Measurements from ENCODE around the gene HIVEP1. TPM values are rescaled to one million over a fixed set of nuclear protein-coding genes. Genes with fewer than 3 reads are reported as not detected.
"Not testable (repeated sequence)": the region's sequence is repeated elsewhere in the genome, so short reads cannot be mapped to it uniquely, and the experiment has no call there.

Gene HIVEP1
- polyA plus RNA-seq, 3 donors, result 3.8 to 13.9 (median 5.5) TPM

DNA sequence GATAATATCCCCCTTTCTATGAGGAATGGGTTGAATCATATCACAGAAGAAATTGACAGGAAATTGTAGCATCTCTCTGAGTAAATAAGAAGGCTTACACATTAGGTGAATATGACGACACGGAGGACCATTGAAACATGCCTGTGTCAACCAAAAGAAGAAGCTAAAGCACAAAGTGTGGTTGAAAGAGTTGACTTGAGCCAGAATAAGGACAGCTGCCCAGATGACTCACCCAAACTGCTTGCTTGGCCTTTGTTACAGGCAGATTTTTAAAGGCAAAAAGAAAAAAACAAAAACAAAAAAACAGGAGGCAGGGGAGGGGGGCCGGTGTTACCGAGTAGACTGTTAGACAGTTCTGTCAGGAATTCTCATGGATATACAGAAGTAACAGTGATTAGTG is 148.2 kb downstream of the HIVEP1 start:
- WGBS, 3 donors, result 59 to 86% (median 64%) methylated on average over 4 of the region's 4 CpGs

DNA sequence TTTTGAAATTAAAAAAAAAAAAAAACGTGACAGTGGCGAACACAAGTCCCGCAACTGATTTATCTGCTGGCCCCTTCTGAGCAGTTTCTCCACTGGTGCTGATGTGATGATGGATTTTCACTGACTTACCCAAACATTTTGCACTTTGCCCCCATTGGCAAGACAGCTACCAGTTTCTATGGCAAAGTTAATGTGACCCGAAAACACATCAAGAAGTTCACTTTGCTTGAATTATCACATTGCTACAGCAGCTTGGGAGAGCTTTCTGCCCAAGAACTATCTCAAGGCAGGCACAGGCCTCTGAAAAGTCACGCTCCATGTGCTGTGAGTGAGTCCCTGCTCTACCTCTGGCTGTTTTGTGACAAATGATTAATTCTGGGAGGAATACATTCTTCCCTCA is 150.1 kb downstream of the HIVEP1 start:
- WGBS, 3 donors, result 83 to 91% (median 90%) methylated on average over 5 of the region's 5 CpGs
- no peak overlapping the region for H3K27ac ChIP-seq (ENCODE audit: low read depth, low read length)

More for the DNA sequence above, 148.2 kb downstream of the HIVEP1 start:
- H3K27ac ChIP-seq (ENCODE audit: low read depth, low read length), result no peak overlapping the region

DNA sequence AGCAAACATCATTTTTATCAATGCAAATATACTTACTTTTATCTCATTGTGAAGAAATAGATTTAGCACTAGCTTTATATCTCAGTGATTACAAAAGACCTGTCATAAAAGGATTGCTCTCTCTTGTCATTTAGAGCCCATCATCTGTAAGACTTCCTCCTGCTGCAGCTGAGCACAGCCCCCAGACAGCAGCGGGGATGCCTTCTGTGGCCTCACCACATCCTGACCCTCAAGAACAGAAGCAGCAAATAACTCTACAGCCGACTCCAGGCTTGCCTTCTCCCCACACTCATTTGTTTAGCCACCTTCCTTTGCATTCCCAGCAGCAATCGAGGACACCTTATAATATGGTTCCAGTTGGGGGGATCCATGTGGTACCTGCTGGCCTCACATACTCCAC is 151.0 kb downstream of the HIVEP1 start:
- 46 to 79% (median 64%) methylated on average over 3 of the region's 3 CpGs for WGBS, 3 donors
- no peak overlapping the region for H3K27ac ChIP-seq (ENCODE audit: low read depth, low read length)

DNA sequence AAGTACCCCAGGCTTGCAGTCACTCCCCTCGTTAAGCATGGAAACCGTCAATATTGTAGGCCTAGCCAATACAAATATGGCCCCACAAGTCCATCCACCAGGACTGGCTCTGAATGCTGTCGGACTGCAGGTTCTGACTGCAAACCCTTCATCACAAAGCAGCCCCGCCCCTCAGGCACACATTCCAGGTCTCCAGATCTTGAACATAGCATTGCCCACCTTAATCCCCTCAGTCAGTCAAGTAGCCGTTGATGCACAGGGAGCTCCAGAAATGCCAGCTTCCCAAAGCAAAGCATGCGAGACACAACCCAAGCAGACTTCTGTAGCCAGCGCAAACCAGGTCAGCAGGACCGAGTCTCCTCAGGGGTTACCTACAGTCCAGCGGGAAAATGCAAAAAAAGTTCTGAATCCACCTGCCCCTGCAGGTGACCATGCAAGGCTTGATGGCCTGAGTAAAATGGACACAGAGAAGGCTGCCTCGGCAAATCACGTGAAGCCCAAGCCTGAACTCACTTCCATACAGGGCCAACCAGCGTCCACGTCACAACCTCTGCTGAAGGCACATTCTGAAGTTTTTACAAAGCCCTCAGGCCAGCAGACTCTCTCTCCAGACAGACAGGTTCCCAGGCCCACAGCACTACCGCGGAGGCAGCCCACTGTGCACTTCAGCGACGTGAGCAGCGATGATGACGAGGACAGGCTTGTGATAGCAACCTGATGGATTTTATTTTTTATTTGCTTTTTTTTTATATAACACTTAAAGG is 151.8 kb downstream of the HIVEP1 start:
- H3K27ac ChIP-seq (ENCODE audit: low read depth, low read length), result no peak overlapping the region
- 94 to 97% (median 97%) methylated on average over 19 of the region's 19 CpGs for WGBS, 3 donors

DNA sequence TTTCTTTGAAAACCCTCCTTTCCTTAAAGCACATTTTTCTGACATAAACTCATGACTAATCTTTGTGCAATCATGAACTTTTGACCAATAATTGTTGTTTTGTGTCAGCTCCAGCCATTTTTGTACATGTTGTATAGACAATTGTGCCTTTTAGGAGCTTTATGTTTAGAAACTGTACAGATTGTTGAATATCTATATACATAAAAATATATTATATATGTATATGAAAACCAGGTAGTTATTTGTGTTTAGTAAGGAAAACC is 152.3 kb downstream of the HIVEP1 start:
- no peak overlapping the region for H3K27ac ChIP-seq (ENCODE audit: low read depth, low read length)

DNA sequence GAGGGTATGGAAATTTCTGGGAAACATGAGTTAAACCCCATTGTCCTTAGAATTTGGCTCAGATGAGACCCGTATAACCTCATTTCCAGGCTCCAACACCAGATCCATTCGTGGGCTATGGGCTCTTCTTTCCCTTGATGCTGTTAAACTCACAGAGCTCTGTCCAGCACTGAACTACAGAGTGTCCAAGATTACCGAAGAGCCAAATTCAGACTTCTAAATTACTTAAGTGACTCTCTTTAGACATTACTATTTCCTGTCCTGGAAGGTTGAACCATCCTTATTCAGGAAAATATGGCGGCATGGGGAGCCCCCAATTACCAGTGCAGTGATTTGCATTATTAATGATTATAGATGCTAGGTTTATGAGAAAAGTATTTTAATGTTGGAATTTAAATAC is 153.2 kb downstream of the HIVEP1 start:
- WGBS, 3 donors, result 76 to 94% (median 82%) methylated on average over 4 of the region's 4 CpGs
- no peak overlapping the region for H3K27ac ChIP-seq (ENCODE audit: low read depth, low read length)

DNA sequence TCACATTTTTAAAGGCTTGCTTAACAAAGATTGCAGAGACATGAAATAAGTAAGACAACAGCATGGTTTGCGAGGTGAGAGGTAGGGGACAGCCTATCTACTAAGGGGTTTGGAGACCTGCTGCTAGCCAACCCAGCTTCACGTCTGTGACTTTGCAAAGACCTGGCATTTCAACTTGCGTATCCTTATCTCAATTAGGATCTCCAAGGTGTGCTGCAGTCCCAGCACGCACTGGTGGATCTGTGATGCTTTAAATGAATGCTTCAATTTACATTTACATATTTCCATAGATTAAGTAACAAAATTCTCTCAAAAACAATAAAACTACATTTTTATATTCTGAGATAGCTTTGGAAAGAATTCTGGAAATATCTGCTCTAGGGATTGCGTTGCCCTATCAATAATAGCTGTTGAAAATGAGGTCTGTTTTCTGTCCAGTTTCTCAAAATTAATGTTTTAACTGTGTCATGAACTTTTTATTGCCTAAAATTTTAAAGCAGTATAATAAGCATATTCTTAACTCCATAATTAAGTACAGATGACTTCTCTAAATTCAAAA is 153.7 kb downstream of the HIVEP1 start:
- H3K27ac ChIP-seq (ENCODE audit: low read depth, low read length), result no peak overlapping the region
- 85 to 93% (median 85%) methylated on average over 5 of the region's 5 CpGs for WGBS, 3 donors

DNA sequence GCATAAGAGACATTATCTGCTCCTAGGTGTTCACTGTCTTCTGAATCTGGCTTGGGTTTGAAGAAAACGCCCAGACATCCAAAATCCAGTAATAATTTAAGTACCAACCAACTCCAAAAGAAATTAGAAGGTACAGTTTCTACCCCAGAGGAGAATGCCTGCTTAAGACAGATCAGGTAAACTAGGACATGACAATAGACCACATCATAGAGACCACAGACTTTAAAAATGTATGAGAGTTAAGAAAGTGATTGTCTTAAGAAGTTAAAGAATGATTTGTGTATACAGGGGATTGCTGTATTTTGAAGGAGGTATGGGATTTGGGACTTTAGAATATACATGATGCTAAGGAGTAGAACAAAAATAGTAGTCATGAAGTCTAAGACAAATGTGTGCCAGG is 157.3 kb downstream of the HIVEP1 start:
- no peak overlapping the region for H3K27ac ChIP-seq (ENCODE audit: low read depth, low read length)
- 82 to 88% (median 83%) methylated on average over 1 of the region's 1 CpG for WGBS, 3 donors

DNA sequence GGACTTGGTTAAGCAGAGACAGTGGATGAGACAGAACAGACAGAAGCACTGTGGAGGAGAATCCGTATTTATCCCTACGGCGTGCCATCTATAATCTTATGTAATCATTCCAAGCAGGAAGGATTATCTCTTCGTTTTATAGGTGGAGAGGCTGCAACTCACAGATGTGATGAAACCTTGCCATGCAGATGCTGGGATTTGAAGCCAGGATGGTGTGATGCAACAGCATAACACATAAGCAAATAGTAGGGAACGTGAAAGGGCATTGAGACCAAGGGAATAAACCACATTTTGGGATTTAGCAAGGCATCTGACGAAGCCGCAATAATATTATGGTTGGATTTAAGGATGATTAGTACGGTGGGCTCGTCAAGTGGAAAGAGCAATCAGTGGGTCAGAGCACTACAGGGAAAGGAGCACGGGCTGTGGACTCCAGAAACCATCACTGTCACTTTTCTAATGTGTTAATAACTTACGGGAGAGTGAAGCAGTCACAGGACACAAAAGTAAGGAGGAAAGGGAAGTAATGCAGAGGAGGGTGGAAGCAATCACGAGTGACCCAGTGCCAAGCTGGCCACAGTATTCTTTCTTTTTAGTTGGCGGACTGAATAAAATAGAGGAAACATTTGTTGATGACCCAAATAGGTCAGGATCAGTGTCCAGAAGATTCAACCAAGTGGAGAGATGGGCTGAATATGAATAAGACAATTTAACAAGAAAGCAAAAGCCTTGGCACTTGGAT is 158.4 kb downstream of the HIVEP1 start:
- no peak overlapping the region for H3K27ac ChIP-seq (ENCODE audit: low read depth, low read length)
- 60 to 89% (median 73%) methylated on average over 13 of the region's 13 CpGs for WGBS, 3 donors

DNA sequence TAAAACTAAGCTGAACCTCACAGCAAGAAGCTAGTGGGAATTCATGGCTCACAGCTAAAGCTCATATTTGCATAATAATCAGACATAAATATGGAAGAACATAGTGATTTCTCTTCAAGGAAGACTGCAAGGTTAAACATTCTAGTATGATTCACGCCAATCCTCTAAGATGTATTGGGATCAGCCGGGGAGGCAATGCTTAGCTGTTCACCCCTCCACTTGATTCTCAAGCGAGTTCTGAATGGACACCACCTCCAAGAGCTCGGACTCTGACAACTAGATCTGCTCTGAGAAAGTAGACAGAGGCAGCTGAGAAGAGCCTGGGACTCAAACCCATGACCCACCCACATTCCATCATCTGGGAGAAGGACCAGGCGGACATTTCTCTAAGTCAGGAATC is 159.6 kb downstream of the HIVEP1 start:
- H3K27ac ChIP-seq (ENCODE audit: low read depth, low read length), result no peak overlapping the region
- WGBS, 3 donors, result 94 to 96% (median 95%) methylated on average over 5 of the region's 5 CpGs

DNA sequence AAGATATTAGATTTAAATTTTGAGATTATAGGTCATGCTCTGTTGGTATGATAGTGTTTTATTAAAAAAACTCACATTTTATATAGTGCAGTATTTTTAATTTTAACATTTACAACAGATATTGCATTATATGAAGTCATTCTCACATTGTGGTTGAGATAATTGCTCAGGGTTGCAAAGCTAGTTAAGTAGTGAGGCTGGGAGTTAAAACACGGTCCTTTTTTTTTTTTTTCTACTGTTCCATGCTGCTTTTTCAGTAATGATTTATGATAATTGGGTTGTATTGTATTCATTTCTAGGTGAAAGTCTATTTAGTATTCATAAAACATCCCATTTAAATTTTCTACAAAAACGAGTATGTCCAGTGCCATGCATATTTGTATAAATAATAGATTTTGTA is 160.5 kb downstream of the HIVEP1 start:
- H3K27ac ChIP-seq (ENCODE audit: low read depth, low read length), result no peak overlapping the region
- WGBS, 3 donors, result 48 to 65% (median 61%) methylated on average over 2 of the region's 2 CpGs

DNA sequence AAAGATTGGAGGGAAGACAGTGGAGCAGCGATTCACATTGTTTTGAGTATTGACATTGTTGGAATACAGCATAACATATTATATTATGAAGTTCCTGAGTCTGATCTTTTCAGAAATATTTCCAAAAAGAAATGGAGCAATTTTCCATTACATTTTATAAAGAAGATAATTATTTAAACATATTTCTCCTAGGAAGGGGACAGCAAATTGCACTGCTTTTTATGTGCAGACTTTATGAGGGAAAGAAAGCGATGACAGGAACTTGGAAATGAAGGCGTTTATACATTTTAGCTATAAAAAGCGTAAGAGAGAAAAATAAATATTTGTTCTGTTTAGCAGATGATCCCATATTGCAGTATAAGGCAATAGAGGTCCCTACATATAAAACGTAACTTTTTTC is 161.1 kb downstream of the HIVEP1 start:
- WGBS, 3 donors, result 80 to 89% (median 80%) methylated on average over 5 of the region's 5 CpGs
- no peak overlapping the region for H3K27ac ChIP-seq (ENCODE audit: low read depth, low read length)

DNA sequence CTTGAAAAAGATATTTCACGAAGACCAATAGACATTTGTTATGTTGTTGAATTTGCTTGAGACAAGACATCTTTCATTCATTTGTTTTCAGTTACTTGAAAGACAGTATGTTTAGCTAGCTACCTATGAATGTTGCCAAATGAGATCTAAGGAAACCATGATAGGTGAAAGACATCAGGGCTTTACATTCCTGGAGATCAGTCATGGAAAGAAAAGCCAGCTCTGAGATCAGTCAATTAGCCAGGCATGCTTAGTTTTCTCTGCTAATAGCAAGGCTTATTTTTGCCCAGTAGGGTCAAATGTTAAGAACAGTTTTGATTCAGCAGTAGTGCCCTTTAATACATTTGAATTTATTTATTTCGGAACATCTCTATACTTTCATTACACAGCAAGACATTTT is 161.5 kb downstream of the HIVEP1 start:
- 77 to 94% (median 87%) methylated on average over 2 of the region's 2 CpGs for WGBS, 3 donors
- no peak overlapping the region for H3K27ac ChIP-seq (ENCODE audit: low read depth, low read length)

DNA sequence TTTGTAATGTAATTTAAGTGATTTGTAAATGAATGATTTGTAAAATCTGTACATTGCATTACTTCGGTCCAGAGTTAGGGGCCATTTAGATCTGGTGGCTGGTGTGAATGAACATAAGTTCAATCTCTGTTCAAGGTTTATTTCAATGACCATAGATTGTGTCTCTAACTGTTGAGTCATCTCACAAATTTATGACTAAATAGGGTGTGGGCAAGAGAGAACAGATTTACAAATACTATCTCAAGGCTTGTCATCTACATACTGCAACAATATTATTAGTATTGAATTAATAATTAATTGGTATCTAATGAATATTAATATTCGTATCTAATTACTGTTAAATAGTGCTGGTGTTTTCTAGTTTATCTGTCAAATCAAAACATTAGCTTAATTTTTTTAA is 162.8 kb downstream of the HIVEP1 start:
- WGBS, 3 donors, result 90 to 91% (median 91%) methylated on average over 2 of the region's 2 CpGs
- H3K27ac ChIP-seq (ENCODE audit: low read depth, low read length), result no peak overlapping the region

DNA sequence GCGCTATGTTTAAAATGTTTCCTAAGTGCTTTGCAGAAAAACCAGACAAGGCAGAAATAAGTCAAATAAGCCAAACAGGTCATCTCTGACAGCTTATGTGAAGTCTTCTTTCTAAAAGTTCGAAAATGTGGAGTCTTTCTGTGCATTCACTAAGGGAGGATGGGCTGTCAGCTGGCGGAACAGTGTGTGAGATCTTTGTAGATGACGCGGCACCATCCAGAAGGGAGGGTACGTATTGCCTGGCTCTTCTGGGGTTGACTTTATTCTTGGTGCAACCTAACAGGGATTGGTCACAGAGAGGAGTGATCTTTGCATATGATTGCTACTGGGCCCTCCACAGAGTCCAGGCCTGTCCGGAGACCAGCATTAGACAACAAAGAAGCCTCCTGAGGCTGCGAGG is 163.5 kb downstream of the HIVEP1 start:
- WGBS, 3 donors, result 94 to 95% (median 94%) methylated on average over 8 of the region's 8 CpGs
- no peak overlapping the region for H3K27ac ChIP-seq (ENCODE audit: low read depth, low read length)

DNA sequence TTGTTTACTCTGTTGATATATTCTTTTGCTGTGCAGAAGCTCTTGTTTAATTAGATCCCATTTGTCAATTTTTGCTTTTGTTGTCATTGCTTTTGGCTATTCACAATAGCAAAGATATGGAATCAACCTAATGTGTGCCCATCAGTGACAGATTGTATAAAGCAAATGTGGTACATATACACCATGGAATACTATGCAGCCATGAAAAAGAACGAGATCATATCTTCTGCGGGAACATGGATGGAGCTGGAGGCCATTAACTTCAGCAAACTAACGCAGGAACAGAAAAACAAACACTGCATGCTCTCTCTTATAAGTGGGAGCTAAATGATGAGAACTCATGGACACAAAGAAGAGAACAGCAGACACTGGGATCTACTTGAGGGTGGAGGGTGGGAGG is 164.7 kb downstream of the HIVEP1 start:
- not testable (repeated sequence) for H3K27ac ChIP-seq (ENCODE audit: low read depth, low read length)

DNA sequence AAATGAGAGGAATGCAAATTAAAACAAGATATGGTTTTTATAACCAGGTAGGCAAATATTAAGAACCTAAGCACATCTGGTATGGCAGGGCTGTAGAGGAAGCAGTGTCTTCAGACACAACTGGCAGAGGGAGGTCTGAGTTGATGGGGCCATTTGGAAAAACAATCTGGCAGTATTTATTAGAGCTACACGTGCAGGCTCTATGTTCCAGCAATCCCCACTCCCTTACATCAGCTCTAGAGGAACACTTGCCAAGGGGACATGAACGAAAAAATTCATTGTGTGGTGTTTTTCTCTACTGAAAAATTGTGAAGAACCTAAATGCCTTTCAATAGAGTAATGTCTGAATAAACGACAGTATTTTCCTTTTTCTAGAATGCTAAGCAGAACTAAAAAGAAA is 166.4 kb downstream of the HIVEP1 start:
- 60 to 66% (median 60%) methylated on average over 3 of the region's 3 CpGs for WGBS, 3 donors

More for the DNA sequence above, 164.7 kb downstream of the HIVEP1 start:
- WGBS, 3 donors, result 77 to 99% (median 93%) methylated on average over 3 of the region's 3 CpGs

DNA sequence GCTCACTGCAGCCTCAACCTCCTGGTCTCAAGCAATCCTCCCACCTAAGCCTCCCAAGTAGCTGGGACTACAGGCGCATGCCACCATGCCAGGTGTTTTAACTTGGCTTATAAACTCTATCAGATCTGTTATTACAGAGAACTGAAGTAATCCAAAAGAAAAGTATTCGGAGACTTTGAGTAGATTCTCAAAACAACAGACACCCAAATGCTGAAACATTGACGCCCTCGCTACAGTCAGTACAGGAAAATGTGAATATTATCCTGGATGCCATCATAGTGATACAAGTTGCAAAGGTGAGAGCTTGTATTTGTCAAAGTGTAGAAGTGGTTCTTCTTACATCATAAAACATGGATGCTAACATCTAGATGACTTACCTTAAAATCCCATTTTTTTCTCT is 169.4 kb downstream of the HIVEP1 start:
- no peak overlapping the region for H3K27ac ChIP-seq (ENCODE audit: low read depth, low read length)
- WGBS, 3 donors, result 96 to 99% (median 99%) methylated on average over 4 of the region's 4 CpGs

More for the DNA sequence above, 166.4 kb downstream of the HIVEP1 start:
- no peak overlapping the region for H3K27ac ChIP-seq (ENCODE audit: low read depth, low read length)

DNA sequence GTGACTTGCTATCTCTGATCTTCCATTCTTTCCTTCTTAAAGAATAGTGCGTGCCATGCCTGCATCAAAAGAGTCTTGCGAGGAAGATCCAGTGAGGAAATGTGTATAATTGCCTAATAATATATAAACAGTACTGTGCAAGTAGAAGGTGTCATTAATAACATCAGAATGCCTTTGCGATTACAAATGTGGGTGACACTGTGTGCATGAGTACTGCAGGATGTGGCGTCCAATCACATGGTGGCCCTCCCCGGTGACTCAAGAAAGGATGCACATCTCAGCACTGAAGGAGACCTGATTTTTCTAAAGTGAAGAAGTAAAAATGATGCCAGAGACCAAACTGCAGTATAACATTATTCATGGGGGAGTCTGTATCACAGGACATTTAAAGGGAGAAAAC is 170.6 kb downstream of the HIVEP1 start:
- H3K27ac ChIP-seq (ENCODE audit: low read depth, low read length), result no peak overlapping the region
- 80 to 94% (median 93%) methylated on average over 5 of the region's 5 CpGs for WGBS, 3 donors
